Loucy (cell line): ENCODE measurements around the gene MACROD2.

ENCODE experiments used
- H2AFZ ChIP-seq: fragments of 200-600 bp; sonication (generic); 2 replicates; pipeline ENCODE4 v1.6.0; 2016; ENCODE audit warnings: antibody characterized with exemption, mild to moderate bottlenecking, low read length, moderate library complexity
- H3F3A ChIP-seq: fragments of 200-600 bp; 2 replicates; pipeline ENCODE4 v1.6.0; 2016; ENCODE audit warnings: antibody characterized with exemption, low read depth, mild to moderate bottlenecking
- H3K27me3 ChIP-seq: fragments of 200-600 bp; sonication (generic); 2 replicates; pipeline ENCODE4 v1.6.1; 2014; ENCODE audit warnings: low read length, mild to moderate bottlenecking; ENCODE audit not compliant: insufficient read depth, poor library complexity, severe bottlenecking
- H3K36me3 ChIP-seq: fragments of 200-600 bp; sonication (generic); 2 replicates; pipeline ENCODE4 v1.6.1; 2016; ENCODE audit warnings: low read length; ENCODE audit not compliant: insufficient read depth
- H3K4me1 ChIP-seq: fragments of 200-600 bp; sonication (generic); 2 replicates; pipeline ENCODE4 v1.5.1; 2014; ENCODE audit warnings: low read length, mild to moderate bottlenecking; ENCODE audit not compliant: insufficient read depth, poor library complexity, severe bottlenecking
- H3K4me2 ChIP-seq: fragments of 200-600 bp; sonication (generic); 2 replicates; pipeline ENCODE4 v1.6.0; 2014; ENCODE audit warnings: antibody characterized with exemption, low read length, low read depth, mild to moderate bottlenecking; ENCODE audit not compliant: poor library complexity, severe bottlenecking
- H3K4me3 ChIP-seq: fragments of 200-600 bp; sonication (generic); 2 replicates; pipeline ENCODE4 v1.5.1; 2014; ENCODE audit warnings: low read length, mild to moderate bottlenecking, mixed read lengths; ENCODE audit not compliant: poor library complexity, severe bottlenecking
- H3K79me2 ChIP-seq: fragments of 200-600 bp; sonication (generic); 2 replicates; pipeline ENCODE4 v1.6.1; 2014; ENCODE audit warnings: low read length; ENCODE audit not compliant: insufficient read depth
- H3K9ac ChIP-seq: fragments of 200-600 bp; sonication (generic); 2 replicates; pipeline ENCODE4 v1.6.0; 2014; ENCODE audit warnings: mild to moderate bottlenecking, low read depth, low read length, moderate library complexity; ENCODE audit not compliant: poor library complexity, severe bottlenecking
- H3K9me2 ChIP-seq: fragments of 200-600 bp; sonication (generic); replicated peaks from 2 replicates; pipeline ENCODE4 v1.6.1; 2016; ENCODE audit warnings: low read depth, low read length, mixed read lengths
- H3K9me3 ChIP-seq: fragments of 200-600 bp; sonication (generic); 2 replicates; pipeline ENCODE4 v1.6.1; 2014; ENCODE audit warnings: mild to moderate bottlenecking, antibody characterized with exemption, low read length, low read depth; ENCODE audit not compliant: insufficient read depth
- H4K20me1 ChIP-seq: fragments of 200-600 bp; sonication (generic); 2 replicates; pipeline ENCODE4 v1.6.0; 2014; ENCODE audit warnings: antibody characterized with exemption, low read length, mild to moderate bottlenecking; ENCODE audit not compliant: insufficient read depth, poor library complexity, severe bottlenecking
- EZH2phosphoT487 ChIP-seq: fragments of 200-600 bp; IDR thresholded peaks from 2 replicates; pipeline ENCODE4 v1.6.1; 2018; ENCODE audit warnings: antibody characterized with exemption, mild to moderate bottlenecking, moderate library complexity, borderline replicate concordance
- TF ChIP-seq, protein P1 (sequence below): fragments of 200-600 bp; sonication (generic); conservative IDR thresholded peaks from 2 replicates; pipeline ENCODE4 v1.5.1; 2014; ENCODE audit warnings: mild to moderate bottlenecking, antibody characterized with exemption, low read length

Gene MACROD2

DNA sequence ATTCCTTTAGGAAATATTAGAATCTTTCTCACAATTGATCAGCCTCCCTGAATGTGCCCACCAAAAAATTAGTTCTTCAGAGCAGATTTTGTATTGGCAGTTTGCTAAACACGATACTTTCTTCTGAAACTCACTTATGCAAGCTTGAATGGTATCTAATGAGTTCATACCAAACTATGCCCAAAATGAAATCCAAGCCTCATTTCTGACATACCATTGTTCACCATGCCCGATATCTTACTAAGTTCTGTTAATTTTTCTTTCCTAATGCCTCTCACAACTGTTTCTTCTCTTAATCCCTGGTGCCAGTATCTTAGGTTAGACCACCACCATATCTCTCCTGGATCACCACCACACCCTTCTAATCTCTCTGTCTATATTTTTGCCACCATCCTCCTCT, 1822.0 kb downstream of the MACROD2 start:
- Histone ChIP-seq H3K4me3 (no peak overlapping the region), H4K20me1 (no peaks in the 10 kb centered on the region), H3K79me2 (no peaks in the 10 kb centered on the region), H3K9me3 (no peaks in the 10 kb centered on the region), H3K27me3 (no peaks in the 10 kb centered on the region), H3K9me2 (no peaks in the 10 kb centered on the region), H3F3A (no peaks in the 10 kb centered on the region), H3K9ac (no peak overlapping the region), H2AFZ (no peak overlapping the region), H3K4me1 (no peaks in the 10 kb centered on the region), H3K36me3 (no peaks in the 10 kb centered on the region), H3K4me2 (no peak overlapping the region)
- TF ChIP-seq EZH2phosphoT487, result no peak
- TF ChIP-seq, protein P1, sequence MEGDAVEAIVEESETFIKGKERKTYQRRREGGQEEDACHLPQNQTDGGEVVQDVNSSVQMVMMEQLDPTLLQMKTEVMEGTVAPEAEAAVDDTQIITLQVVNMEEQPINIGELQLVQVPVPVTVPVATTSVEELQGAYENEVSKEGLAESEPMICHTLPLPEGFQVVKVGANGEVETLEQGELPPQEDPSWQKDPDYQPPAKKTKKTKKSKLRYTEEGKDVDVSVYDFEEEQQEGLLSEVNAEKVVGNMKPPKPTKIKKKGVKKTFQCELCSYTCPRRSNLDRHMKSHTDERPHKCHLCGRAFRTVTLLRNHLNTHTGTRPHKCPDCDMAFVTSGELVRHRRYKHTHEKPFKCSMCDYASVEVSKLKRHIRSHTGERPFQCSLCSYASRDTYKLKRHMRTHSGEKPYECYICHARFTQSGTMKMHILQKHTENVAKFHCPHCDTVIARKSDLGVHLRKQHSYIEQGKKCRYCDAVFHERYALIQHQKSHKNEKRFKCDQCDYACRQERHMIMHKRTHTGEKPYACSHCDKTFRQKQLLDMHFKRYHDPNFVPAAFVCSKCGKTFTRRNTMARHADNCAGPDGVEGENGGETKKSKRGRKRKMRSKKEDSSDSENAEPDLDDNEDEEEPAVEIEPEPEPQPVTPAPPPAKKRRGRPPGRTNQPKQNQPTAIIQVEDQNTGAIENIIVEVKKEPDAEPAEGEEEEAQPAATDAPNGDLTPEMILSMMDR, result no peak

DNA sequence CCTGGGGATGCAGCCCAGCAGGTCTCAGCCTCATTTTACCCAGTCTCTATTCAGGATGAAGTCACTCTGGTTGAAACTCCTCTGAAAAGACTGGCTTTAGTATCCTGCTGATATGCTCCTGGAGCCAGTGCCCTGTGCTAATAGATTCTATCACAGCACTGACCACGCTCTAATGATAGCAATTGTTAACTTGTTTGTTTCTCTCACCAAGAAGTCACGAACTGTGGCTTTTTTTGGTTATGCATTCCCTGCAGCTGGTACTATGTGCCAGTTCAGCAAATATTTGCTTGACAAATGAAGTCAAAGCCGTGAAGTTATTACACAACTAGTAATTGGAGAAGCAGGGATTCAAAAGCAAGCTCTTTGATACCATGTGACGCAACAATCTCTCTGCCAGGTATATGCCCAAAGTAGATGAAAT, 1823.3 kb downstream of the MACROD2 start:
- Histone ChIP-seq H3F3A (no peaks in the 10 kb centered on the region), H3K9me3 (no peaks in the 10 kb centered on the region)
- no peak for TF ChIP-seq EZH2phosphoT487
- TF ChIP-seq, protein P1, result no peak

GRCh38 chr20:15823718-15824117, 1828.4 kb downstream of the MACROD2 start:
- Histone ChIP-seq H3K4me1 (no peaks in the 10 kb centered on the region), H4K20me1 (no peaks in the 10 kb centered on the region), H3K4me2 (no peak overlapping the region), H3K9me3 (no peaks in the 10 kb centered on the region), H2AFZ (no peak overlapping the region), H3K9ac (no peak overlapping the region), H3F3A (no peaks in the 10 kb centered on the region), H3K27me3 (no peaks in the 10 kb centered on the region), H3K79me2 (no peaks in the 10 kb centered on the region), H3K4me3 (no peak overlapping the region), H3K9me2 (no peaks in the 10 kb centered on the region), H3K36me3 (no peaks in the 10 kb centered on the region)
- TF ChIP-seq, protein P1, result no peak
- no peak for TF ChIP-seq EZH2phosphoT487

More for the DNA sequence above, 1823.3 kb downstream of the MACROD2 start:
- H3K9me2 ChIP-seq, result no peaks in the 10 kb centered on the region
- H3K9ac ChIP-seq, result no peak overlapping the region
- H3K4me2 ChIP-seq, result no peak overlapping the region
- H3K27me3 ChIP-seq, result no peaks in the 10 kb centered on the region
- no peaks in the 10 kb centered on the region for H3K79me2 ChIP-seq
- H2AFZ ChIP-seq, result no peak overlapping the region
- no peaks in the 10 kb centered on the region for H3K36me3 ChIP-seq
- no peaks in the 10 kb centered on the region for H4K20me1 ChIP-seq
- no peak overlapping the region for H3K4me3 ChIP-seq
- no peaks in the 10 kb centered on the region for H3K4me1 ChIP-seq
